Progenitor cell of endocrine pancreas (in vitro differentiated cells): ENCODE results near the gene GRIN3A. TPM values are rescaled to one million over a fixed set of nuclear protein-coding genes. Genes with fewer than 3 reads are reported as not detected.

Experiments used
- DNase-seq: peaks from one replicate; pipeline ENCODE4 v3.0.0; 2021; ENCODE audit warnings: low spot score; ENCODE audit not compliant: unreplicated experiment
- H3K27ac Mint-ChIP-seq: 2 replicates; pipeline ENCODE4 v1.8.0; 2021; ENCODE audit warnings: mild to moderate bottlenecking, moderate library complexity, mixed read lengths
- H3K27me3 Mint-ChIP-seq: 2 replicates; pipeline ENCODE4 v1.8.0; 2021; ENCODE audit warnings: mixed read lengths
- H3K36me3 Mint-ChIP-seq: 2 replicates; pipeline ENCODE4 v1.8.0; 2022; ENCODE audit warnings: mixed read lengths; ENCODE audit not compliant: insufficient read depth
- H3K4me1 Mint-ChIP-seq: 2 replicates; pipeline ENCODE4 v1.8.0; 2021; ENCODE audit warnings: low read depth, mixed read lengths
- H3K4me3 Mint-ChIP-seq: 2 replicates; pipeline ENCODE4 v1.8.0; 2021; ENCODE audit warnings: low read depth, mild to moderate bottlenecking, moderate library complexity, mixed read lengths
- H3K9me3 Mint-ChIP-seq: 2 replicates; pipeline ENCODE4 v1.8.0; 2021; ENCODE audit warnings: low read depth, mixed read lengths
- CTCF ChIP-seq: fragments of 200-600 bp; sonication (generic); IDR thresholded peaks from one replicate; pipeline ENCODE4 v1.5.0; 2021; ENCODE audit warnings: antibody characterized with exemption, mild to moderate bottlenecking; ENCODE audit not compliant: unreplicated experiment
- total RNA-seq: library from RNA; stranded (reverse); gene quantifications from 2 replicates; pipeline ENCODE4 v1.2.1, GENCODE V29; 2021

GRIN3A gene
- total RNA-seq, 1 donor from 2014 or later: 0.48 TPM

- Mint-ChIP-seq H3K36me3 (no peaks in the 10 kb centered on the region), H3K4me1 (peaks cover 3% of the 10 kb centered on the region), H3K9me3 (no peaks in the 10 kb centered on the region), H3K4me3 (no peak overlapping the region), H3K27ac (no peak overlapping the region), H3K27me3 (peaks cover 19% of the 10 kb centered on the region)
- DNase-seq: no peak
- no peak for TF ChIP-seq CTCF
These were observed 21.8 kb downstream of the GRIN3A start for GRCh38 chr9:101716629-101717028.

DNA sequence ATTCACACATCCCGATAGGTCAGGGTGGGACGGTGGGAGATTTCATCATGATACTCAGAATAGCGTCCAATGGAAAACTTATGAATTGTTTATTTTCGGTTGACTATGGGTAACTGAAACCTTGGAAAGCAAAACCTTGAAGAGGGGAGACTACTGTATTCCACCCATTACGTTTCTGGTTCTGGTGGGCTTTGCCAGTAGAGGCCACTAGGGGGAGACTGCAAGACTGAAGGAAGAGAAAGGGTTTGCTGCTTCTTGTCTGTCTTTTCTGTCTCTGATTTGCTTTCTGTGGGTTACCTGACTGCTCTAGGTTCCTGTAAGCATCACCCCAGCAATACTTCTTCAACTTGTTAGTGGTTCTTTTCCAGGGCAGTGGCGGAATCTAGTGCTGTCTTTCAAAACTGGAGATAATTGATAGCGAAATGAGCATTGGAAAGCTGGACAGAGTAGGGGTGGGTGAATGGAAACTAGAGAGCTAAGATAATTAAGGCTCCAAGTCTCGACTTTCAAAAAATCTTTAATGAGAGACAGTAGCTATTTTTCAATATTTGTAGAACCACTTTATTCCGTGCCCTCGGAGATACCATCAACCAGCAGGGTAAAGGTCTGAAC is 27.0 kb downstream of the GRIN3A start:
- no peak for DNase-seq
- Mint-ChIP-seq H3K27me3 (peaks cover 24% of the 10 kb centered on the region), H3K4me1 (peaks cover 6% of the 10 kb centered on the region), H3K36me3 (no peaks in the 10 kb centered on the region), H3K27ac (no peak overlapping the region), H3K9me3 (peaks cover 5% of the 10 kb centered on the region), H3K4me3 (no peak overlapping the region)
- peak; percentile 61 for TF ChIP-seq CTCF

DNA sequence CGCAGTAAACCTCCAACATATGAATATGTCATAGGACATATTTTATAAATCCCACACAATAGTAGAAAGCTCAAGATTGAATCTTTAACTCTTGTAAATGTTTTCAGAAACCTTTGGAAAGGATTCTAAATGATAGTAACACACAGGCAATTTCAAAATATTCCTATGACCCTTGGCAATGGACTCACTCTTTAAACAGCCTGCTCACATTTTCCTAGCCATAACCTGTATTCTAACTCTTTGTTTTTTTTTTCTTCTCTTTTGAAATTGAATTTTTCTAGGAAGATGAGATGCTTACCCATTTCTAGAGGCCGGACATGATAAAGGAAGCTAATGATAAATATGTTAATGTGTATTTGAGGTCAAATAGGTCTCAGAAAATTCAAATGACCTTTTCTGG is 29.6 kb downstream of the GRIN3A start:
- DNase-seq: no peak
- TF ChIP-seq CTCF: no peak
- H3K27ac Mint-ChIP-seq: no peak overlapping the region
- no peaks in the 10 kb centered on the region for H3K36me3 Mint-ChIP-seq
- no peak overlapping the region for H3K4me3 Mint-ChIP-seq
- peaks cover 34% of the 10 kb centered on the region for H3K27me3 Mint-ChIP-seq
- H3K4me1 Mint-ChIP-seq: peaks cover 16% of the 10 kb centered on the region
- H3K9me3 Mint-ChIP-seq: peaks cover 5% of the 10 kb centered on the region

DNA sequence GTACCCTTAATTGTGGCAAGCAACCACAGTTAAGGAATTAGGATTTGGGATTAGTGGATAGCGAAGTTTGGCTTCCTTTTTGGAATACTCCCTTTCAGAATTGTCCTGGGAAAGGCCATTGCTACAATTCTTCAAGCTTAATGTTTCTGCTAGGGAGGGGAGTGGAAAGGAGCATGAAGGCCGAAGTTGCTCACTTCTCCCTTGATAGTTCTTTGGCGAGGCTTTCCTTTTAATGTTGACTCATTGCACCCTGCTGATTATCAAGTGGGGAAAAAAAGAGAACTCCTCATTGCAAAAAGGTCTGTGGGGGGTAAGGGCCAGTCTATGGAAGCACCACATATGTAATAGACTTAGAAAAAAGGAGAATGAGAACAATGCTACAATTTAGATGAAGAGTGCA is 30.7 kb downstream of the GRIN3A start:
- Mint-ChIP-seq H3K4me1 (peaks cover 16% of the 10 kb centered on the region), H3K27me3 (peaks cover 33% of the 10 kb centered on the region), H3K27ac (no peak overlapping the region), H3K36me3 (no peaks in the 10 kb centered on the region), H3K4me3 (no peak overlapping the region), H3K9me3 (peaks cover 5% of the 10 kb centered on the region)
- no peak for TF ChIP-seq CTCF
- DNase-seq: no peak

DNA sequence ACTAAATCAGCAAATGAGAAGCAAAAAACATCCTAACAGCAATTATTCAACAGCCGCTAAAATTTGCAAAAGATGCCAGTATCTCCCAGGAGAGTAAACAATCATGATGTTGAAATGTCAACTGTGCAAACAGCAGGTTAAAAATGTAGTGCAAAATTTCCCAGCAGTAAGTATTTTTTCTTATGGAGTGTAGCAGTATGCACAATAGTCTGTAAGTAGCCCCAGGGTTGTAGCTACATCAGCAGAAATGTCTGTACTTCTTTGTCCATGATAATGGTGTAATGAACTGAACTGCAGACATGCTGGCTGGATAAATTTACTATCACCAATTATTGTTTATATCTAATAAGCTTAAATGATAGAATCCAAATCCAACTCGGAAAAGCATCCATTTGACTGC is 31.4 kb downstream of the GRIN3A start:
- H3K36me3 Mint-ChIP-seq: no peaks in the 10 kb centered on the region
- no peak for TF ChIP-seq CTCF

More for the DNA sequence above, 31.4 kb downstream of the GRIN3A start:
- DNase-seq: no peak
- peaks cover 26% of the 10 kb centered on the region for H3K27me3 Mint-ChIP-seq
- no peak overlapping the region for H3K4me3 Mint-ChIP-seq
- peaks cover 5% of the 10 kb centered on the region for H3K9me3 Mint-ChIP-seq
- H3K27ac Mint-ChIP-seq: no peak overlapping the region
- H3K4me1 Mint-ChIP-seq: peaks cover 16% of the 10 kb centered on the region
